WERI-Rb-1 (cell line): ENCODE data around the gene MEAK7.
A peak's percentile ranks its signal among the peaks of the same experiment; 100 is the strongest.

ENCODE experiments used
- DNase-seq: peaks from one replicate; pipeline ENCODE4 v3.0.0-alpha.2; 2020
- H3K27ac ChIP-seq: fragments of 250-450 bp; sonication (Bioruptor Pico); 2 replicates; pipeline ENCODE4 v1.5.1; 2020; ENCODE audit warnings: mild to moderate bottlenecking, moderate library complexity
- H3K27me3 ChIP-seq: fragments of 250-450 bp; sonication (Bioruptor Pico); 2 replicates; pipeline ENCODE4 v1.5.1; 2021; ENCODE audit warnings: mild to moderate bottlenecking, low read depth, moderate library complexity; ENCODE audit not compliant: insufficient read depth, severe bottlenecking
- H3K36me3 ChIP-seq: fragments of 250-450 bp; sonication (Bioruptor Pico); 2 replicates; pipeline ENCODE4 v1.5.1; 2020; ENCODE audit warnings: mild to moderate bottlenecking, moderate library complexity
- H3K4me3 ChIP-seq: 2 replicates; pipeline ENCODE4 v1.5.1; 2011; ENCODE audit warnings: low read depth, mild to moderate bottlenecking, control low read depth, low read length
- H3K9me3 ChIP-seq: fragments of 250-450 bp; sonication (Bioruptor Pico); 2 replicates; pipeline ENCODE4 v1.5.1; 2021; ENCODE audit warnings: mild to moderate bottlenecking, moderate library complexity; ENCODE audit not compliant: severe bottlenecking
- CTCF ChIP-seq: IDR thresholded peaks from 2 replicates; pipeline ENCODE4 v1.5.1; 2011; ENCODE audit warnings: low read depth, mild to moderate bottlenecking, control low read depth, inconsistent platforms, low read length

The MEAK7 gene

GRCh38 chr16:84517366-84517765, 12.9 kb upstream of the MEAK7 start:
- H3K27me3 ChIP-seq: no peaks in the 10 kb centered on the region
- TF ChIP-seq CTCF: no peak
- H3K36me3 ChIP-seq: no peaks in the 10 kb centered on the region
- H3K27ac ChIP-seq: no peak overlapping the region
- H3K4me3 ChIP-seq: no peak overlapping the region
- H3K9me3 ChIP-seq: no peaks in the 10 kb centered on the region
- no peak for DNase-seq

GRCh38 chr16:84514874-84515835, 10.7 kb upstream of the MEAK7 start:
- TF ChIP-seq CTCF: no peak
- H3K27ac ChIP-seq: peak overlapping the region; percentile 55
- H3K27me3 ChIP-seq: no peaks in the 10 kb centered on the region
- no peaks in the 10 kb centered on the region for H3K36me3 ChIP-seq
- H3K4me3 ChIP-seq: no peak overlapping the region
- no peaks in the 10 kb centered on the region for H3K9me3 ChIP-seq
- peak; percentile 58 for DNase-seq

GRCh38 chr16:84514295-84514873, 9.9 kb upstream of the MEAK7 start:
- no peak for TF ChIP-seq CTCF
- H3K9me3 ChIP-seq: no peaks in the 10 kb centered on the region
- no peaks in the 10 kb centered on the region for H3K36me3 ChIP-seq
- H3K4me3 ChIP-seq: no peak overlapping the region
- H3K27ac ChIP-seq: peak overlapping the region; percentile 55
- H3K27me3 ChIP-seq: no peaks in the 10 kb centered on the region
- no peak for DNase-seq

GRCh38 chr16:84513666-84514065, 9.2 kb upstream of the MEAK7 start:
- no peak for TF ChIP-seq CTCF

GRCh38 chr16:84513123-84513522, 8.7 kb upstream of the MEAK7 start:
- DNase-seq: peak; percentile 34
- Histone ChIP-seq H3K36me3 (no peaks in the 10 kb centered on the region), H3K4me3 (no peak overlapping the region), H3K9me3 (no peaks in the 10 kb centered on the region), H3K27me3 (no peaks in the 10 kb centered on the region), H3K27ac (peak overlapping the region; percentile 54)
- TF ChIP-seq CTCF: no peak

More at GRCh38 chr16:84513666-84514065, 9.2 kb upstream of the MEAK7 start:
- peak overlapping the region; percentile 54 for H3K27ac ChIP-seq
- no peak for DNase-seq
- no peak overlapping the region for H3K4me3 ChIP-seq
- no peaks in the 10 kb centered on the region for H3K36me3 ChIP-seq
- no peaks in the 10 kb centered on the region for H3K9me3 ChIP-seq
- H3K27me3 ChIP-seq: no peaks in the 10 kb centered on the region
